ENCODE results near the gene HMCN2.

The HMCN2 gene

GRCh38 chr9:130478736-130479575 lies 213.4 kb downstream of the HMCN2 start:
- no peak for DNase-seq

GRCh38 chr9:130479587-130479986 lies 214.0 kb downstream of the HMCN2 start:
- no peak for DNase-seq

- DNase-seq, result no peak
Observed at GRCh38 chr9:130480673-130481072, 215.1 kb downstream of the HMCN2 start.

- no peak for DNase-seq
Observed at GRCh38 chr9:130482463-130482862, 216.9 kb downstream of the HMCN2 start.

GRCh38 chr9:130483371-130483971 lies 217.9 kb downstream of the HMCN2 start:
- DNase-seq, result no peak
